ENCODE results near the gene POGZ.
"Not testable (repeated sequence)": the region's sequence is repeated elsewhere in the genome, so short reads cannot be mapped to it uniquely, and the experiment has no call there.

Gene POGZ

GRCh38 chr1:151476083-151476482, 16.8 kb upstream of the POGZ start:
- no peak for DNase-seq (ENCODE audit: low read depth)

GRCh38 chr1:151475175-151475574, 15.9 kb upstream of the POGZ start:
- DNase-seq (ENCODE audit: low read depth): no peak

GRCh38 chr1:151474745-151475144, 15.5 kb upstream of the POGZ start:
- DNase-seq (ENCODE audit: low read depth): no peak

- DNase-seq (ENCODE audit: low read depth): no peak
Measured at GRCh38 chr1:151472856-151473731, 13.8 kb upstream of the POGZ start.

GRCh38 chr1:151465026-151465425, 5.7 kb upstream of the POGZ start:
- DNase-seq (ENCODE audit: low read depth): no peak

- no peak for DNase-seq (ENCODE audit: low read depth)
Measured at GRCh38 chr1:151461694-151462093, 2.4 kb upstream of the POGZ start.

- peak; percentile 38 for DNase-seq (ENCODE audit: low read depth)
Measured at GRCh38 chr1:151458802-151459330, 428 bp downstream of the POGZ start.

- DNase-seq (ENCODE audit: low read depth): peak; percentile 75
Measured at GRCh38 chr1:151457911-151458801, 1.1 kb downstream of the POGZ start.

- DNase-seq (ENCODE audit: low read depth): no peak
Measured at GRCh38 chr1:151455966-151456365, 3.3 kb downstream of the POGZ start.

GRCh38 chr1:151455231-151455630, 4.1 kb downstream of the POGZ start:
- no peak for DNase-seq (ENCODE audit: low read depth)

GRCh38 chr1:151447696-151448095, 11.6 kb downstream of the POGZ start:
- no peak for DNase-seq (ENCODE audit: low read depth)

- DNase-seq (ENCODE audit: low read depth): no peak
Measured at GRCh38 chr1:151444783-151445177, 14.5 kb downstream of the POGZ start.

GRCh38 chr1:151443846-151444782, 15.2 kb downstream of the POGZ start:
- DNase-seq (ENCODE audit: low read depth): peak; percentile 60

- DNase-seq (ENCODE audit: low read depth): not testable (repeated sequence)
Measured at GRCh38 chr1:151437396-151437795, 21.9 kb downstream of the POGZ start.

GRCh38 chr1:151436985-151437384, 22.3 kb downstream of the POGZ start:
- no peak for DNase-seq (ENCODE audit: low read depth)

- no peak for DNase-seq (ENCODE audit: low read depth)
Measured at GRCh38 chr1:151435174-151435573, 24.1 kb downstream of the POGZ start.

GRCh38 chr1:151433827-151434226, 25.5 kb downstream of the POGZ start:
- not testable (repeated sequence) for DNase-seq (ENCODE audit: low read depth)

- DNase-seq (ENCODE audit: low read depth): no peak
Measured at GRCh38 chr1:151428068-151428467, 31.2 kb downstream of the POGZ start.

GRCh38 chr1:151425103-151425502, 34.2 kb downstream of the POGZ start:
- DNase-seq (ENCODE audit: low read depth): no peak

GRCh38 chr1:151419819-151420218, 39.5 kb downstream of the POGZ start:
- no peak for DNase-seq (ENCODE audit: low read depth)

- DNase-seq (ENCODE audit: low read depth): no peak
Measured at GRCh38 chr1:151418081-151418480, 41.2 kb downstream of the POGZ start.

- no peak for DNase-seq (ENCODE audit: low read depth)
Measured at GRCh38 chr1:151416231-151416630, 43.1 kb downstream of the POGZ start.

All from stimulated activated CD4-positive, alpha-beta T cell treated with anti-CD3 and anti-CD28 coated beads, Interleukin-2, amount 100 ng/mL, for 4 hours (primary cell).